ENCODE results near the gene PRR36. TPM values are rescaled to one million over a fixed set of nuclear protein-coding genes. Genes with fewer than 3 reads are reported as not detected.
"Not testable (repeated sequence)": the region's sequence is repeated elsewhere in the genome, so short reads cannot be mapped to it uniquely, and the experiment has no call there.

PRR36 gene
- total RNA-seq, 4 donors from 2014 or later: 2.5 TPM; not detected in 3

DNA sequence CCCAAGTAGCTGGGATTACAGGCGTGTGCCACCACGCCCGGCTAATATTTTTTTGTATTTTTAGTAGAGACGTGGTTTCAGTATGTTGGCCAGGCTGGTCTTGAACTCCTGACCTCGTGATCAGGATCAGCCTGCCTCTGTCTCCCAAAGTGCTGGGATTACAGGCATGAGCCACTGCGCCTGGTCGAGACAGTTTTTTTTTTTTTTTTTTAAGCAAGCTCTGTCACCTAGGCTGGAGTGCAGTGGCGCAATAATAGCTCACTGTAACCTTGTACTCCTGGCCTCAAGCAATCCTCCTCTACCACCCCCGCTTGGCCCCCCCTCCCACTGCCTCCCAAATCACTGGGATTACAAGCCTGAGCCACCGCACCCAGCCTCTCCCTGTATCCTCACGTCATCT is 23.1 kb upstream of the PRR36 start:
- Histone ChIP-seq H3K36me3 (no peaks in the 10 kb centered on the region), H3K4me3 (no peak overlapping the region), H3K4me1 (peaks cover 0 to under 1% (median 0%) of the 10 kb centered on the region in 4 donors), H3K27me3 (peaks cover 0 to 30% of the 10 kb centered on the region in 2 donors), H3K9me3 (no peaks in the 10 kb centered on the region), H3K27ac (no peak overlapping the region)
- WGBS, 2 donors: 85 to 88% methylated on average over 11 of the region's 11 CpGs
- DNase-seq (ENCODE audit: low spot score in 2 of 2): no peak
- no peak for TF ChIP-seq POLR2A (IDR thresholded peaks at IDR 0.05)

GRCh38 chr19:7895565-7895964 is 21.4 kb upstream of the PRR36 start:
- H3K4me3 ChIP-seq: no peak overlapping the region
- H3K4me1 ChIP-seq: no peaks in the 10 kb centered on the region
- H3K27me3 ChIP-seq: peaks cover 0 to 39% of the 10 kb centered on the region in 2 donors
- no peaks in the 10 kb centered on the region for H3K9me3 ChIP-seq
- H3K36me3 ChIP-seq: no peaks in the 10 kb centered on the region
- H3K27ac ChIP-seq: no peak overlapping the region
- WGBS, 2 donors: 79 to 84% methylated on average over 7 to 13 of the region's 13 CpGs
- no peak for DNase-seq (ENCODE audit: low spot score in 2 of 2)
- TF ChIP-seq EP300 (IDR thresholded peaks at IDR 0.05) (no peak), POLR2A (IDR thresholded peaks at IDR 0.05) (no peak)
- TF ChIP-seq, protein P1, sequence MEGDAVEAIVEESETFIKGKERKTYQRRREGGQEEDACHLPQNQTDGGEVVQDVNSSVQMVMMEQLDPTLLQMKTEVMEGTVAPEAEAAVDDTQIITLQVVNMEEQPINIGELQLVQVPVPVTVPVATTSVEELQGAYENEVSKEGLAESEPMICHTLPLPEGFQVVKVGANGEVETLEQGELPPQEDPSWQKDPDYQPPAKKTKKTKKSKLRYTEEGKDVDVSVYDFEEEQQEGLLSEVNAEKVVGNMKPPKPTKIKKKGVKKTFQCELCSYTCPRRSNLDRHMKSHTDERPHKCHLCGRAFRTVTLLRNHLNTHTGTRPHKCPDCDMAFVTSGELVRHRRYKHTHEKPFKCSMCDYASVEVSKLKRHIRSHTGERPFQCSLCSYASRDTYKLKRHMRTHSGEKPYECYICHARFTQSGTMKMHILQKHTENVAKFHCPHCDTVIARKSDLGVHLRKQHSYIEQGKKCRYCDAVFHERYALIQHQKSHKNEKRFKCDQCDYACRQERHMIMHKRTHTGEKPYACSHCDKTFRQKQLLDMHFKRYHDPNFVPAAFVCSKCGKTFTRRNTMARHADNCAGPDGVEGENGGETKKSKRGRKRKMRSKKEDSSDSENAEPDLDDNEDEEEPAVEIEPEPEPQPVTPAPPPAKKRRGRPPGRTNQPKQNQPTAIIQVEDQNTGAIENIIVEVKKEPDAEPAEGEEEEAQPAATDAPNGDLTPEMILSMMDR (IDR thresholded peaks at IDR 0.05): no peak

DNA sequence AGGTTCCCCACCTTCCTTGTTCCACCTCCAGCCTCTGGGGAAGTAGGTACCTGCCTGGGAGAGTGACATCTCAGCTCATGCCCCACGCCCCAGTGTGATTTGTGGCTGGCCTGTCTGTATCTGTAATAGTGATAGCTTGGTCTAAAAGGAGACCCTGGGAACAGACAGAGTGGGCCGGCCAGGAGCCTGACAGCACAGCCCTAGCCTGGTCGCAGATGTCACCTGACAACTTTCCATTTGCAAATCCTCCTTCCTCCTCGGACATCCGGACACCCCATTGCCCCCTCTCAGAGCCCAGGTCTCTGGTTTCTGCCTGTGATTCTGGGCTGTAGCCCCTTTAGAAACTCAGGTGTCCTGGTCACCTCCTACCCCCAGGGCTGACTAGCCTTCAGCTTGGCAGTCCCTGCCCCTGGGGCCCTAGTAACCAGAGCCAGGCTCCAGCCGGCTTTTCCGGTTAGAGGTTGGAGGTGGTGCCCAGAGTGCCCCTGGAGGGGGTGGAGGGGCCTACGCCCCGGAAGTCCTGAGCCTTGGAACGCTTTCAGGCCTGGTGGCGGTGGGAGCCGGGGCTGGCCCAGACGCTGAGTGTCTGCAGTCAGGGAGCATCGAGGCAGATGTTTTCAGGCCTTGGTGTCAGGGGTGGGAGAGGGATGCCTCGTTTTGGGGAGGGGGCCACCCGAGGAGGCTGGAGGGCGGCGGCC is 20.6 kb upstream of the PRR36 start:
- Histone ChIP-seq H3K4me3 (no peak overlapping the region), H3K9me3 (no peaks in the 10 kb centered on the region), H3K36me3 (no peaks in the 10 kb centered on the region), H3K27ac (no peak overlapping the region), H3K4me1 (no peaks in the 10 kb centered on the region), H3K27me3 (peaks cover 0 to 47% of the 10 kb centered on the region in 2 donors)
- no peak for DNase-seq (ENCODE audit: low spot score in 2 of 2)
- WGBS, 2 donors: 41 to 47% methylated on average over 16 to 18 of the region's 18 CpGs
- TF ChIP-seq, protein P1 (IDR thresholded peaks at IDR 0.05): no peak
- no peak for TF ChIP-seq POLR2A (IDR thresholded peaks at IDR 0.05)
- no peak for TF ChIP-seq EP300 (IDR thresholded peaks at IDR 0.05)

GRCh38 chr19:7893362-7894101 is 19.3 kb upstream of the PRR36 start:
- H3K4me1 ChIP-seq; H3K9me3 ChIP-seq; DNase-seq (ENCODE audit: low spot score in 2 of 2); H3K4me3 ChIP-seq; H3K36me3 ChIP-seq; H3K27ac ChIP-seq: not testable (repeated sequence)
- 78 to 81% methylated on average over 18 of the region's 18 CpGs for WGBS, 2 donors
- H3K27me3 ChIP-seq: peaks cover 0 to 59% of the 10 kb centered on the region in 2 donors

GRCh38 chr19:7888826-7889217 is 14.6 kb upstream of the PRR36 start:
- no peaks in the 10 kb centered on the region for H3K9me3 ChIP-seq
- TF ChIP-seq POLR2A (IDR thresholded peaks at IDR 0.05) (no peak), EP300 (IDR thresholded peaks at IDR 0.05) (no peak)
- TF ChIP-seq, protein P1 (IDR thresholded peaks at IDR 0.05): no peak
- DNase-seq (ENCODE audit: low spot score in 2 of 2): no peak
- 57 to 80% methylated on average over 7 to 8 of the region's 8 CpGs for WGBS, 2 donors
- peaks cover 0 to 70% of the 10 kb centered on the region in 2 donors for H3K27me3 ChIP-seq
- H3K36me3 ChIP-seq: no peaks in the 10 kb centered on the region
- H3K27ac ChIP-seq: no peak overlapping the region
- peaks cover 0 to 7% (median 2%) of the 10 kb centered on the region in 4 donors for H3K4me1 ChIP-seq
- H3K4me3 ChIP-seq: peak overlapping the region in 1 of 4 donors; percentile 32

Measured in tibial nerve (tissue), 4 donors.